OCI-LY7 (cell line): ENCODE results near the gene NINJ1.

Source experiments
- CTCF ChIP-seq: fragments of 200-600 bp; sonication (generic); conservative IDR thresholded peaks from 2 replicates; pipeline ENCODE4 v1.5.1; 2014; ENCODE audit warnings: mild to moderate bottlenecking, antibody characterized with exemption, low read length, moderate library complexity, mixed read lengths
- EZH2phosphoT487 ChIP-seq: fragments of 200-600 bp; sonication (generic); IDR thresholded peaks from 2 replicates; pipeline ENCODE4 v1.6.1; 2018; ENCODE audit warnings: low read depth, borderline replicate concordance, mild to moderate bottlenecking, mixed run types, antibody characterized with exemption, low read length, moderate library complexity, mixed read lengths

- TF ChIP-seq CTCF (no peak), EZH2phosphoT487 (no peak)
Measured at GRCh38 chr9:93149361-93149760, 15.3 kb upstream of the NINJ1 start.
